C4-2B (cell line): ENCODE results near the gene C14orf39.

Experiments used
- CTCF ChIP-seq: fragments of 450-650 bp; conservative IDR thresholded peaks from 2 replicates; pipeline ENCODE4 v1.5.1; 2017; ENCODE audit warnings: mild to moderate bottlenecking
- ZFX ChIP-seq: fragments of 450-650 bp; IDR thresholded peaks from 2 replicates; pipeline ENCODE4 v1.6.1; 2017

- TF ChIP-seq CTCF (no peak), ZFX (no peak)
Measured at GRCh38 chr14:60510254-60510950, 24.5 kb upstream of the C14orf39 start.
